AG20443 (cell line): ENCODE results near the gene SCFD2.
"Not testable (repeated sequence)": the region's sequence is repeated elsewhere in the genome, so short reads cannot be mapped to it uniquely, and the experiment has no call there.

Experiments
- DNase-seq: peaks from one replicate; pipeline ENCODE4 v3.0.0; 2012; ENCODE audit warnings: low spot score, mixed read lengths

The SCFD2 gene

GRCh38 chr4:53139256-53139655 is 226.6 kb downstream of the SCFD2 start:
- DNase-seq = not testable (repeated sequence)

GRCh38 chr4:53137468-53137867 is 228.4 kb downstream of the SCFD2 start:
- DNase-seq = no peak

GRCh38 chr4:53136954-53137353 is 228.9 kb downstream of the SCFD2 start:
- DNase-seq = no peak

- DNase-seq = no peak
Measured at GRCh38 chr4:53132132-53132891, 233.5 kb downstream of the SCFD2 start.

- no peak for DNase-seq
Measured at GRCh38 chr4:53131562-53131925, 234.3 kb downstream of the SCFD2 start.

GRCh38 chr4:53130896-53131561 is 234.8 kb downstream of the SCFD2 start:
- DNase-seq = no peak

GRCh38 chr4:53128706-53129357 is 237.0 kb downstream of the SCFD2 start:
- no peak for DNase-seq

- DNase-seq = no peak
Measured at GRCh38 chr4:53128231-53128630, 237.6 kb downstream of the SCFD2 start.

GRCh38 chr4:53127365-53127764 is 238.5 kb downstream of the SCFD2 start:
- DNase-seq = no peak

GRCh38 chr4:53126099-53126498 is 239.8 kb downstream of the SCFD2 start:
- no peak for DNase-seq

GRCh38 chr4:53123819-53124218 is 242.0 kb downstream of the SCFD2 start:
- DNase-seq = no peak

GRCh38 chr4:53123171-53123570 is 242.7 kb downstream of the SCFD2 start:
- DNase-seq = no peak

- no peak for DNase-seq
Measured at GRCh38 chr4:53122280-53123116, 243.4 kb downstream of the SCFD2 start.

GRCh38 chr4:53121264-53121865 is 244.5 kb downstream of the SCFD2 start:
- DNase-seq = no peak

- no peak for DNase-seq
Measured at GRCh38 chr4:53120778-53121177, 245.1 kb downstream of the SCFD2 start.

- DNase-seq = peak; percentile 83
Measured at GRCh38 chr4:53119680-53120079, 246.2 kb downstream of the SCFD2 start.

- no peak for DNase-seq
Measured at GRCh38 chr4:53118676-53119075, 247.2 kb downstream of the SCFD2 start.

GRCh38 chr4:53116954-53117353 is 248.9 kb downstream of the SCFD2 start:
- peak; percentile 73 for DNase-seq

- no peak for DNase-seq
Measured at GRCh38 chr4:53113431-53114225, 252.2 kb downstream of the SCFD2 start.

- no peak for DNase-seq
Measured at GRCh38 chr4:53105313-53105712, 260.5 kb downstream of the SCFD2 start.

- no peak for DNase-seq
Measured at GRCh38 chr4:53103481-53103880, 262.4 kb downstream of the SCFD2 start.
